Measurements from ENCODE around the gene TMEM248.

DNA sequence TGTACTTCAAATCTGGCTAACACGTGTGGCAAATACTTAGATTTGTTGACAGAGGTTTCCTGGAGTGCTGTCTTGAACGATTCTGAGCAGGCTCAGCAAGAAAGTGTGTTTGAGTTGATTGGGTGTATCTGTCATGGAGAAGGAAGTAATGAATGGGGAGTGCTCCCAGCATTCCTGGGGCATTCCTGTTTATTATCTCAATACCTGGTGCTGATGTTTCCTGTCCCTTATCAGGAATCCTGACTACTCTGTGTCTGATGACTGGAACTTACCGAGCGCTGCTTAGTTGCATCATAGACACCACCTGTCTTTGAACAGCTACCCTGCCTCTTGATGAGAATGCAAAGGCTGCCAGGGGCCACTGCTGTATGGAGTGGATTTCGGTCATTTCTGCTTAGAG is 41.0 kb upstream of the TMEM248 start:
- TF ChIP-seq, protein P1, sequence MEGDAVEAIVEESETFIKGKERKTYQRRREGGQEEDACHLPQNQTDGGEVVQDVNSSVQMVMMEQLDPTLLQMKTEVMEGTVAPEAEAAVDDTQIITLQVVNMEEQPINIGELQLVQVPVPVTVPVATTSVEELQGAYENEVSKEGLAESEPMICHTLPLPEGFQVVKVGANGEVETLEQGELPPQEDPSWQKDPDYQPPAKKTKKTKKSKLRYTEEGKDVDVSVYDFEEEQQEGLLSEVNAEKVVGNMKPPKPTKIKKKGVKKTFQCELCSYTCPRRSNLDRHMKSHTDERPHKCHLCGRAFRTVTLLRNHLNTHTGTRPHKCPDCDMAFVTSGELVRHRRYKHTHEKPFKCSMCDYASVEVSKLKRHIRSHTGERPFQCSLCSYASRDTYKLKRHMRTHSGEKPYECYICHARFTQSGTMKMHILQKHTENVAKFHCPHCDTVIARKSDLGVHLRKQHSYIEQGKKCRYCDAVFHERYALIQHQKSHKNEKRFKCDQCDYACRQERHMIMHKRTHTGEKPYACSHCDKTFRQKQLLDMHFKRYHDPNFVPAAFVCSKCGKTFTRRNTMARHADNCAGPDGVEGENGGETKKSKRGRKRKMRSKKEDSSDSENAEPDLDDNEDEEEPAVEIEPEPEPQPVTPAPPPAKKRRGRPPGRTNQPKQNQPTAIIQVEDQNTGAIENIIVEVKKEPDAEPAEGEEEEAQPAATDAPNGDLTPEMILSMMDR (conservative IDR thresholded peaks at IDR 0.05): no peak
- TF ChIP-seq ZFX (IDR thresholded peaks at IDR 0.05): no peak
